GM12891 (cell line): ENCODE measurements around the gene DDX39B.

ENCODE experiments used
- POLR2AphosphoS5 ChIP-seq: IDR thresholded peaks from 2 replicates; pipeline ENCODE4 v1.6.1; 2011; ENCODE audit warnings: low read depth, low read length, control low read depth
- POU2F2 ChIP-seq: IDR thresholded peaks from 2 replicates; pipeline ENCODE4 v1.6.1; 2011; ENCODE audit warnings: low read depth, mild to moderate bottlenecking, control low read depth, low read length, moderate library complexity
- TAF1 ChIP-seq: IDR thresholded peaks from 2 replicates; pipeline ENCODE4 v1.6.1; 2011; ENCODE audit warnings: low read depth, low read length, control low read depth

DNA sequence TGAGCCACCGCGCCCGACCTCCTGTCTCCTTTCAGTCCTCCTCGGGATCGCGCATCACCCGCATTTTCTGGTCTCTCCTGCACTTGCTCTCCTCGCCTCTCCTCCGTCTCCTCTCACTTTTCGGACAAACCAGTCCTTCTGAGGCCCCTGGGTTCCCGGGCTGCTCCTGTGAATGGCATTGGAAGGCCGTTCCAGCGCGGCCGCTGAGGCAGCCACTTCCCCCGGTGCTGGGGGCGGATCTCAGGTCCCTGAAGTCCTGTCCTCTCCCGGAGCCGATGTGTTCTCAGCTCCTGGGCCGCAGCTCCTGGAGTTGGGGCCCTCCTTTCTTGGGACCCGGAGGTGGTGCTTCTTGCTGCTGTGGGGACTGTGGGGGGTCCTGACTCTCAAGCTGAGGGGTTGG lies 43.1 kb downstream of the DDX39B start:
- TF ChIP-seq POU2F2 (no peak), TAF1 (no peak), POLR2AphosphoS5 (no peak)
